ENCODE results near the gene MTX3. TPM values are rescaled to one million over a fixed set of nuclear protein-coding genes. Genes with fewer than 3 reads are reported as not detected.

The MTX3 gene
- total RNA-seq: 3.1 and 5.4 TPM in 2 replicates

GRCh38 chr5:79990598-79991507 lies at the start of gene MTX3:
Gene MTX3, minus strand, starts transcription at chr5:79991262. Its CDS starts 24 bp downstream, at chr5:79991238.

GRCh38 chr5:80034962-80035821 lies 44.1 kb upstream of the MTX3 start, which contains the start of gene THBS4:
Gene THBS4, plus strand, starts transcription at chr5:80035348. Its CDS starts 190 bp downstream, at chr5:80035538.

Other genes starting within 250 kb of the MTX3 start
- not detected in 2 replicates for gene THBS4, start 44.1 kb upstream of the MTX3 start, total RNA-seq